ENCODE results near the gene TIMELESS.

DNA sequence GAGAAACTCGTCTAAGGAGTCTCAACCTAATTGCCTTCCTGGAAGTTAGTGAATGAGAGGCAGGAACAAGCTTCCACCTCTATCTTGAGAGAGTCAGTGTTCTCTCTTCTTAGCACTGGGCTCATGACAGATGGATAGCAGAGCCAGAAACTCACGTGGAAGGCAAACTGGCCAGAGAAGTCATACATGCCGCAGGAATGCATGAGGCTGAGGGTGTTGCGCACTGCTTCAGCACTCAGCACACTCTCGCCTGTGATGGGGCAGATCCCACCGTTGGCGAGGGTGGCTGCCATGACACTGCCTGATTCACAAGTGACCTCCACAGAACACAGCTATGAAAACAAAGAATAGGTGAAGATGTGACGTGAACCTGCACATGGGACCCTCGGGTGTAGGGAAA, 25.2 kb upstream of the TIMELESS start:
- TF ChIP-seq, protein P1, sequence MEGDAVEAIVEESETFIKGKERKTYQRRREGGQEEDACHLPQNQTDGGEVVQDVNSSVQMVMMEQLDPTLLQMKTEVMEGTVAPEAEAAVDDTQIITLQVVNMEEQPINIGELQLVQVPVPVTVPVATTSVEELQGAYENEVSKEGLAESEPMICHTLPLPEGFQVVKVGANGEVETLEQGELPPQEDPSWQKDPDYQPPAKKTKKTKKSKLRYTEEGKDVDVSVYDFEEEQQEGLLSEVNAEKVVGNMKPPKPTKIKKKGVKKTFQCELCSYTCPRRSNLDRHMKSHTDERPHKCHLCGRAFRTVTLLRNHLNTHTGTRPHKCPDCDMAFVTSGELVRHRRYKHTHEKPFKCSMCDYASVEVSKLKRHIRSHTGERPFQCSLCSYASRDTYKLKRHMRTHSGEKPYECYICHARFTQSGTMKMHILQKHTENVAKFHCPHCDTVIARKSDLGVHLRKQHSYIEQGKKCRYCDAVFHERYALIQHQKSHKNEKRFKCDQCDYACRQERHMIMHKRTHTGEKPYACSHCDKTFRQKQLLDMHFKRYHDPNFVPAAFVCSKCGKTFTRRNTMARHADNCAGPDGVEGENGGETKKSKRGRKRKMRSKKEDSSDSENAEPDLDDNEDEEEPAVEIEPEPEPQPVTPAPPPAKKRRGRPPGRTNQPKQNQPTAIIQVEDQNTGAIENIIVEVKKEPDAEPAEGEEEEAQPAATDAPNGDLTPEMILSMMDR (IDR thresholded peaks at IDR 0.05): no peak
- TF ChIP-seq POLR2A (IDR thresholded peaks at IDR 0.05): no peak

All from thyroid gland (tissue), 4 donors.